Smooth muscle cell (in vitro differentiated cells): ENCODE measurements around the gene CDC42EP1. TPM values are rescaled to one million over a fixed set of nuclear protein-coding genes. Genes with fewer than 3 reads are reported as not detected.

ENCODE experiments used
- DNase-seq: peaks from one replicate; lab custom pipeline; 2025; ENCODE audit not compliant: unreplicated experiment; lab: John Stamatoyannopoulos, UW
- H2AFZ ChIP-seq: fragments of 200-600 bp; sonication (generic); 2 replicates; pipeline ENCODE4 v1.6.0; 2016; ENCODE audit warnings: antibody characterized with exemption, low read depth, mild to moderate bottlenecking
- H3F3A ChIP-seq: fragments of 200-600 bp; sonication (generic); 2 replicates; pipeline ENCODE4 v1.6.0; 2017; ENCODE audit warnings: antibody characterized with exemption, low read depth
- H3K27ac ChIP-seq: fragments of 200-600 bp; sonication (generic); 2 replicates; pipeline ENCODE4 v1.5.1; 2016; ENCODE audit warnings: low read depth, mild to moderate bottlenecking
- H3K27me3 ChIP-seq: fragments of 200-600 bp; sonication (generic); 2 replicates; pipeline ENCODE4 v1.6.1; 2016; ENCODE audit warnings: low read depth, mild to moderate bottlenecking
- H3K36me3 ChIP-seq: fragments of 200-600 bp; sonication (generic); 2 replicates; pipeline ENCODE4 v1.5.1; 2016; ENCODE audit warnings: low read depth
- H3K4me1 ChIP-seq: fragments of 200-600 bp; sonication (generic); 2 replicates; pipeline ENCODE4 v1.5.1; 2016; ENCODE audit warnings: low read depth
- H3K4me2 ChIP-seq: fragments of 200-600 bp; sonication (generic); 2 replicates; pipeline ENCODE4 v1.6.0; 2016; ENCODE audit warnings: mild to moderate bottlenecking
- H3K4me3 ChIP-seq: fragments of 200-600 bp; sonication (generic); 2 replicates; pipeline ENCODE4 v1.5.1; 2016; ENCODE audit warnings: mild to moderate bottlenecking
- H3K79me2 ChIP-seq: fragments of 200-600 bp; sonication (generic); 2 replicates; pipeline ENCODE4 v1.6.0; 2016; ENCODE audit warnings: low read depth, mild to moderate bottlenecking
- H3K9ac ChIP-seq: fragments of 200-600 bp; sonication (generic); 2 replicates; pipeline ENCODE4 v1.6.0; 2016; ENCODE audit warnings: low read depth
- H3K9me3 ChIP-seq: fragments of 200-600 bp; sonication (generic); replicated peaks from 2 replicates; pipeline ENCODE4 v1.5.1; 2016; ENCODE audit warnings: low read depth
- H4K20me1 ChIP-seq: fragments of 200-600 bp; sonication (generic); 2 replicates; pipeline ENCODE4 v1.6.0; 2016; ENCODE audit warnings: low read depth
- CTCF ChIP-seq: fragments of 200-600 bp; sonication (generic); IDR thresholded peaks from 2 replicates; pipeline ENCODE4 v1.5.1; 2017; ENCODE audit warnings: borderline replicate concordance, mild to moderate bottlenecking, antibody characterized with exemption; ENCODE audit not compliant: insufficient read depth, poor library complexity, severe bottlenecking
- WGBS: methylation state at CpG from one replicate; pipeline ENCODE4 v1.1.7; 2016; ENCODE audit warnings: low lambda C conversion rate; 5-methylcytosine and 5-hydroxymethylcytosine counted together
- polyA plus RNA-seq: library from polyadenylated mRNA; unstranded; fragments of >200 nt; fragmentation: Nextera tagmentation; extraction: Ambion mirVana; gene quantifications from 2 replicates; pipeline ENCODE4 v1.2.1, GENCODE V29; 2016
- total RNA-seq: library from RNA; depleted of rRNA; stranded (reverse); fragments of >200 nt; gene quantifications from 2 replicates; pipeline ENCODE4 v1.2.3, GENCODE V29; 2014

Gene CDC42EP1
- total and polyA plus RNA-seq, 2 experiments from 2014 or later, result 14.0 to 89.6 TPM

- Histone ChIP-seq H3K27ac (no peak overlapping the region), H3K4me3 (no peak overlapping the region), H3K27me3 (no peaks in the 10 kb centered on the region), H3K36me3 (no peaks in the 10 kb centered on the region), H4K20me1 (peaks cover 11% of the 10 kb centered on the region), H3K79me2 (no peaks in the 10 kb centered on the region), H3K4me2 (no peak overlapping the region), H2AFZ (no peak overlapping the region), H3K9ac (no peak overlapping the region), H3K9me3 (no peaks in the 10 kb centered on the region), H3F3A (peaks cover 11% of the 10 kb centered on the region), H3K4me1 (peaks cover 9% of the 10 kb centered on the region)
- TF ChIP-seq CTCF, result no peak
- DNase-seq, result no peak
- 94% methylated on average over 23 of the region's 23 CpGs for WGBS
Measured at GRCh38 chr22:37515901-37516300, 44.4 kb upstream of the CDC42EP1 start.

- Histone ChIP-seq H3K27me3 (no peaks in the 10 kb centered on the region), H3K4me3 (no peak overlapping the region), H3K9ac (no peak overlapping the region), H4K20me1 (peaks cover 11% of the 10 kb centered on the region), H3K9me3 (no peaks in the 10 kb centered on the region), H3K4me2 (no peak overlapping the region), H3K79me2 (no peaks in the 10 kb centered on the region), H3K36me3 (no peaks in the 10 kb centered on the region), H3F3A (peaks cover 11% of the 10 kb centered on the region), H2AFZ (no peak overlapping the region), H3K4me1 (peaks cover 9% of the 10 kb centered on the region), H3K27ac (no peak overlapping the region)
- TF ChIP-seq CTCF, result no peak
- no peak for DNase-seq
- 97% methylated on average over 1 of the region's 1 CpG for WGBS
Measured at GRCh38 chr22:37516456-37516855, 43.8 kb upstream of the CDC42EP1 start.

GRCh38 chr22:37517826-37518450 lies 42.3 kb upstream of the CDC42EP1 start:
- Histone ChIP-seq H2AFZ (peak overlapping the region; percentile 24), H3K4me2 (peak overlapping the region; percentile 98), H3K4me3 (peak overlapping the region; percentile 65), H3K79me2 (no peaks in the 10 kb centered on the region), H3K36me3 (no peaks in the 10 kb centered on the region), H3K27me3 (no peaks in the 10 kb centered on the region), H3K27ac (no peak overlapping the region), H3K9me3 (no peaks in the 10 kb centered on the region), H3K9ac (no peak overlapping the region), H4K20me1 (peaks cover under 1% of the 10 kb centered on the region), H3K4me1 (peaks cover under 1% of the 10 kb centered on the region), H3F3A (peaks cover 6% of the 10 kb centered on the region)
- 95% methylated on average over 13 of the region's 15 CpGs for WGBS
- DNase-seq, result no peak
- no peak for TF ChIP-seq CTCF

GRCh38 chr22:37518509-37519267 lies 41.6 kb upstream of the CDC42EP1 start:
- Histone ChIP-seq H3K4me2 (peak overlapping the region; percentile 98), H3K9me3 (no peaks in the 10 kb centered on the region), H3F3A (peaks cover 6% of the 10 kb centered on the region), H3K27ac (no peak overlapping the region), H3K79me2 (no peaks in the 10 kb centered on the region), H4K20me1 (no peaks in the 10 kb centered on the region), H2AFZ (peak overlapping the region; percentile 90), H3K36me3 (no peaks in the 10 kb centered on the region), H3K9ac (peak overlapping the region; percentile 57), H3K4me1 (no peaks in the 10 kb centered on the region), H3K27me3 (no peaks in the 10 kb centered on the region), H3K4me3 (peak overlapping the region; percentile 65)
- no peak for TF ChIP-seq CTCF
- DNase-seq, result no peak
- WGBS, result 18% methylated on average over 46 of the region's 63 CpGs
